Keratinocyte (primary cell): ENCODE measurements around the gene SYT8. TPM values are rescaled to one million over a fixed set of nuclear protein-coding genes. Genes with fewer than 3 reads are reported as not detected.
A peak's percentile ranks its signal among the peaks of the same experiment; 100 is the strongest.

Experiments
- DNase-seq: peaks from one replicate; pipeline ENCODE4 v3.0.0-alpha.2; 2011; ENCODE audit warnings: low read depth, missing footprints, low spot score
- FAIRE-seq: peaks from 2 replicates; lab custom pipeline; 2011; peaks lifted over from hg19 to GRCh38; lab: Jason Lieb, UNC
- H2AFZ ChIP-seq: 2 replicates; pipeline ENCODE4 v1.6.0; 2012; ENCODE audit warnings: low read length, control low read depth, inconsistent platforms; ENCODE audit not compliant: control insufficient read depth
- H3K27ac ChIP-seq: 2 replicates; pipeline ENCODE4 v1.5.1; 2011; ENCODE audit warnings: low read length; ENCODE audit not compliant: control insufficient read depth, insufficient read depth
- H3K27me3 ChIP-seq: 3 replicates; pipeline ENCODE4 v1.6.0; 2011; ENCODE audit warnings: low read length; ENCODE audit not compliant: control insufficient read depth, insufficient read depth; ENCODE audit errors: extremely low read depth
- H3K36me3 ChIP-seq, 2 experiments: 2 replicates in 1 of 2; 3 replicates in 1 of 2; pipeline ENCODE4 v1.5.1; 2011; ENCODE audit warnings: low read length in 2 of 2, mild to moderate bottlenecking in 1 of 2; ENCODE audit not compliant: control insufficient read depth in 2 of 2, insufficient read depth in 2 of 2; ENCODE audit errors: extremely low read depth in 1 of 2
- H3K4me1 ChIP-seq: 3 replicates; pipeline ENCODE4 v1.5.1; 2011; ENCODE audit warnings: low read length; ENCODE audit not compliant: control insufficient read depth, insufficient read depth; ENCODE audit errors: extremely low read depth
- H3K4me2 ChIP-seq: 3 replicates; pipeline ENCODE4 v1.6.0; 2011; ENCODE audit warnings: low read depth, low read length; ENCODE audit not compliant: control insufficient read depth, insufficient read depth; ENCODE audit errors: extremely low read depth
- H3K4me3 ChIP-seq, 3 experiments: fragments of 200-600 bp in 1 of 3; sonication (generic) in 1 of 3; 2 replicates in 2 of 3; 3 replicates in 1 of 3; pipeline ENCODE4 v1.5.1; 2011 to 2016; ENCODE audit warnings: low read length in 3 of 3, mild to moderate bottlenecking in 3 of 3, control low read depth in 2 of 3, inconsistent platforms in 1 of 3, low read depth in 1 of 3, mixed read lengths in 1 of 3, mixed run types in 1 of 3, moderate library complexity in 1 of 3; ENCODE audit not compliant: control insufficient read depth in 2 of 3, insufficient read depth in 2 of 3; ENCODE audit errors: extremely low read depth in 1 of 3
- H3K79me2 ChIP-seq: 2 replicates; pipeline ENCODE4 v1.6.0; 2012; ENCODE audit warnings: low read length; ENCODE audit not compliant: control insufficient read depth, insufficient read depth
- H3K9ac ChIP-seq: 3 replicates; pipeline ENCODE4 v1.6.0; 2011; ENCODE audit warnings: low read length; ENCODE audit not compliant: control insufficient read depth, insufficient read depth; ENCODE audit errors: extremely low read depth
- H3K9me1 ChIP-seq: 3 replicates; pipeline ENCODE4 v1.6.0; 2011; ENCODE audit warnings: low read length; ENCODE audit not compliant: control insufficient read depth, insufficient read depth; ENCODE audit errors: extremely low read depth
- H3K9me3 ChIP-seq: 2 replicates; pipeline ENCODE4 v1.5.1; 2012; ENCODE audit warnings: low read depth, low read length; ENCODE audit not compliant: control insufficient read depth
- H4K20me1 ChIP-seq: 3 replicates; pipeline ENCODE4 v1.6.0; 2011; ENCODE audit warnings: low read length; ENCODE audit not compliant: control insufficient read depth, insufficient read depth; ENCODE audit errors: extremely low read depth
- EZH2 ChIP-seq: IDR thresholded peaks from one replicate; pipeline ENCODE4 v1.6.1; 2012; ENCODE audit warnings: inconsistent platforms, mild to moderate bottlenecking, low read length, moderate library complexity
- dilution Hi-C: fragments of 300-500 bp; cut with MboI; formaldehyde crosslinking; loops from one replicate; pipeline ENCODE4 v1.7.0; 2020; ENCODE audit warnings: low sequenced_read_pairs; ENCODE audit not compliant: extremely low pct_ligation_motif_present
- polyA plus RNA-seq, 5 experiments: library from polyadenylated mRNA; depleted of rRNA in 3 of 5; stranded (reverse) in 3 of 5; stranded (forward) in 1 of 5; unstranded in 1 of 5; fragments of >200 nt; gene quantifications; 1 replicate in 1 of 5; 2 replicates in 3 of 5; 3 replicates in 1 of 5; pipeline versions ENCODE4 v1.2.1 to v1.2.3, GENCODE V29; 2011 to 2012; ENCODE audit warnings: missing spikeins in 2 of 5, low read depth in 1 of 5, low replicate concordance in 1 of 5
- TF ChIP-seq, protein P1 (sequence below), 3 experiments: IDR thresholded peaks in 1 of 3; conservative IDR thresholded peaks in 1 of 3; optimal IDR thresholded peaks in 1 of 3; 2 replicates in 2 of 3; 3 replicates in 1 of 3; pipeline versions ENCODE3 to v1.5.1; 2011; ENCODE audit warnings: low read length in 3 of 3, mild to moderate bottlenecking in 3 of 3, moderate library complexity in 2 of 3, control low read depth in 1 of 3, inconsistent platforms in 1 of 3; ENCODE audit not compliant: insufficient read depth in 2 of 3; ENCODE audit errors: extremely low read depth in 1 of 3

SYT8 gene
- polyA plus RNA-seq, 1 donor (not counting 4 experiments of a cell fraction or from before 2014, with no cell fraction given) = 19.3 TPM

DNA sequence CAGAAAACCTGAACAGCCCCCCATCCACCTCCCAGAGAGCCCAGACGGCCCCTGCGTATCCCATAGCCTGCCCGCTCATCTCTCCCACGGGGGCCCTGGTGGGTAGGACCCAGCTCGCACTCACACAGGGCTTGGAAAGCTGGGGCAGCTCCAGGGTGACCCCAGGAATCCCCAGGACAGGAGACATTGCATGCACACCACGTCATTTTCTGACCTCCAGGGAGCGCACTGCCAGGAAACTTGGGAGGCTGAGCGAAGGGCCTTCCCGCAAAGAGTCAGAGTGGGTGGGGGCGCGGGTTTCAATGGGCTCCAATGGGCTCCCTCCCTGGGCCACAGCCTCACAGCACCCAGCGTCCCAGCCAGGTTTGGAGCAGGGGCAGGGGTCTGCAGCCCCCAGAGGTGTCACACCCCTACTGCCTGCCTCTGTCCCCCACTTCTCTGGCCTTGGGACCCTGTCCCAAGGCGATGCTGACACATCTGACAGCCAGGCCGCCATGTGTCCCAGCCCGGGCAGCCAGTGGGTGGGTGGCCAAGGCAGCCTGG lies 8.2 kb upstream of the SYT8 start:
- Histone ChIP-seq H3K79me2 (no peaks in the 10 kb centered on the region), H3K4me1 (peaks cover 54% of the 10 kb centered on the region), H3K27ac (peak overlapping the region; percentile 47), H3K9ac (peak overlapping the region; percentile 41), H3K4me2 (peak overlapping the region; percentile 58), H3K9me1 (peaks cover 2% of the 10 kb centered on the region), H3K9me3 (no peaks in the 10 kb centered on the region), H4K20me1 (no peaks in the 10 kb centered on the region), H3K36me3 (no peaks in the 10 kb centered on the region), H3K4me3 (no peak overlapping the region), H2AFZ (peak overlapping the region; percentile 65), H3K27me3 (no peaks in the 10 kb centered on the region)
- dilution Hi-C loops = no loop called here
- DNase-seq (no peak), FAIRE-seq (peak; percentile 20)
- TF ChIP-seq EZH2 = no peak
- TF ChIP-seq, protein P1, sequence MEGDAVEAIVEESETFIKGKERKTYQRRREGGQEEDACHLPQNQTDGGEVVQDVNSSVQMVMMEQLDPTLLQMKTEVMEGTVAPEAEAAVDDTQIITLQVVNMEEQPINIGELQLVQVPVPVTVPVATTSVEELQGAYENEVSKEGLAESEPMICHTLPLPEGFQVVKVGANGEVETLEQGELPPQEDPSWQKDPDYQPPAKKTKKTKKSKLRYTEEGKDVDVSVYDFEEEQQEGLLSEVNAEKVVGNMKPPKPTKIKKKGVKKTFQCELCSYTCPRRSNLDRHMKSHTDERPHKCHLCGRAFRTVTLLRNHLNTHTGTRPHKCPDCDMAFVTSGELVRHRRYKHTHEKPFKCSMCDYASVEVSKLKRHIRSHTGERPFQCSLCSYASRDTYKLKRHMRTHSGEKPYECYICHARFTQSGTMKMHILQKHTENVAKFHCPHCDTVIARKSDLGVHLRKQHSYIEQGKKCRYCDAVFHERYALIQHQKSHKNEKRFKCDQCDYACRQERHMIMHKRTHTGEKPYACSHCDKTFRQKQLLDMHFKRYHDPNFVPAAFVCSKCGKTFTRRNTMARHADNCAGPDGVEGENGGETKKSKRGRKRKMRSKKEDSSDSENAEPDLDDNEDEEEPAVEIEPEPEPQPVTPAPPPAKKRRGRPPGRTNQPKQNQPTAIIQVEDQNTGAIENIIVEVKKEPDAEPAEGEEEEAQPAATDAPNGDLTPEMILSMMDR (optimal IDR thresholded peaks at IDR 0.05 in 1 of 3, IDR thresholded peaks at IDR 0.05 in 1 of 3, conservative IDR thresholded peaks at IDR 0.05 in 1 of 3; ENCODE audit: extremely low read depth in 1 of 3, insufficient read depth in 2 of 3, low read length in 3 of 3) = peak in 1 of 3 experiments; percentile 28

GRCh38 chr11:1827095-1827813 lies 7.5 kb upstream of the SYT8 start:
- H3K4me1 ChIP-seq = peaks cover 56% of the 10 kb centered on the region
- H3K9ac ChIP-seq = peak overlapping the region; percentile 41

More at GRCh38 chr11:1827095-1827813, 7.5 kb upstream of the SYT8 start:
- DNase-seq (peak; percentile 77), FAIRE-seq (peak; percentile 94)
- no peaks in the 10 kb centered on the region for H3K27me3 ChIP-seq
- peak overlapping the region; percentile 65 for H2AFZ ChIP-seq
- H3K9me3 ChIP-seq = no peaks in the 10 kb centered on the region
- peak overlapping the region in 1 of 3 experiments; percentile 7 for H3K4me3 ChIP-seq
- H3K27ac ChIP-seq = peak overlapping the region; percentile 47
- dilution Hi-C loops = no loop called here
- no peaks in the 10 kb centered on the region for H3K79me2 ChIP-seq
- H3K36me3 ChIP-seq = no peaks in the 10 kb centered on the region
- no peak for TF ChIP-seq EZH2
- TF ChIP-seq, protein P1 (optimal IDR thresholded peaks at IDR 0.05 in 1 of 3, IDR thresholded peaks at IDR 0.05 in 1 of 3, conservative IDR thresholded peaks at IDR 0.05 in 1 of 3; ENCODE audit: extremely low read depth in 1 of 3, insufficient read depth in 2 of 3, low read length in 3 of 3) = no peak
- peak overlapping the region; percentile 58 for H3K4me2 ChIP-seq
- no peaks in the 10 kb centered on the region for H4K20me1 ChIP-seq
- peaks cover 2% of the 10 kb centered on the region for H3K9me1 ChIP-seq
